Ectodermal cell (in vitro differentiated cells): Measurements from ENCODE around the gene KCNQ2.

Experiments
- H3K27ac ChIP-seq: 2 replicates; pipeline ENCODE4 v1.7.0; 2013; ENCODE audit warnings: mild to moderate bottlenecking, low read depth, low read length; ENCODE audit not compliant: insufficient read depth, poor library complexity, severe bottlenecking
- H3K27me3 ChIP-seq: 2 replicates; pipeline ENCODE4 v1.7.0; 2013; ENCODE audit warnings: mild to moderate bottlenecking, low read length; ENCODE audit not compliant: insufficient read depth, control insufficient read depth, poor library complexity, severe bottlenecking
- H3K36me3 ChIP-seq: one replicate; pipeline ENCODE4 v1.7.0; 2013; ENCODE audit warnings: low read length; ENCODE audit not compliant: control insufficient read depth, insufficient read depth
- H3K4me1 ChIP-seq: one replicate; pipeline ENCODE4 v1.7.0; 2013; ENCODE audit warnings: low read length; ENCODE audit not compliant: control insufficient read depth, insufficient read depth
- H3K4me3 ChIP-seq: 2 replicates; pipeline ENCODE4 v1.7.0; 2013; ENCODE audit warnings: low read depth, low read length, control low read depth; ENCODE audit not compliant: insufficient read depth
- H3K9me3 ChIP-seq: 2 replicates; pipeline ENCODE4 v1.7.0; 2013; ENCODE audit warnings: mild to moderate bottlenecking, low read length, moderate library complexity; ENCODE audit not compliant: control insufficient read depth
- WGBS, 2 experiments: methylation state at CpG; one replicate each; pipeline ENCODE4 v1.1.7; 2013; ENCODE audit warnings: missing lambda C conversion rate in 2 of 2; 5-methylcytosine and 5-hydroxymethylcytosine counted together

KCNQ2 gene

DNA sequence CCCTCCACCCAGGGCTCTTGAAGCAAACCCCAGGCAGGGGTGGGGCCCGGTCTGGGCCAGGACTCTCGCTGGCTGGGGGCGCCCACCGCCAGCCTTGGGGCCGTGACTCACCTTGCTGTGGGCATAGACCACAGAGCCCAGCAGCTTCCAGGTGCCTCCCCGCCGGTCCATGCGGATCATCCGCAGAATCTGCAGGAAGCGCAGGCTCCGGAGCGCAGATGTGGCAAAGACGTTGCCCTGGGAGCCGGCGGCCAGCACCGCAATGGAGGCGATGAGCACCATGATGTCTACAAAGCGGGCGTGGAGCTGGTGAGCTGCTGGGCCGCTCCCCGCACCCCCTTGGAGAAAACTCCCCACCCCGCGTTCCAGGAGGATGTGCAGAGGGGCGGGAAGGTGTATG lies 27.9 kb downstream of the KCNQ2 start:
- WGBS, 2 experiments, result 96% methylated on average over 24 of the region's 24 CpGs

DNA sequence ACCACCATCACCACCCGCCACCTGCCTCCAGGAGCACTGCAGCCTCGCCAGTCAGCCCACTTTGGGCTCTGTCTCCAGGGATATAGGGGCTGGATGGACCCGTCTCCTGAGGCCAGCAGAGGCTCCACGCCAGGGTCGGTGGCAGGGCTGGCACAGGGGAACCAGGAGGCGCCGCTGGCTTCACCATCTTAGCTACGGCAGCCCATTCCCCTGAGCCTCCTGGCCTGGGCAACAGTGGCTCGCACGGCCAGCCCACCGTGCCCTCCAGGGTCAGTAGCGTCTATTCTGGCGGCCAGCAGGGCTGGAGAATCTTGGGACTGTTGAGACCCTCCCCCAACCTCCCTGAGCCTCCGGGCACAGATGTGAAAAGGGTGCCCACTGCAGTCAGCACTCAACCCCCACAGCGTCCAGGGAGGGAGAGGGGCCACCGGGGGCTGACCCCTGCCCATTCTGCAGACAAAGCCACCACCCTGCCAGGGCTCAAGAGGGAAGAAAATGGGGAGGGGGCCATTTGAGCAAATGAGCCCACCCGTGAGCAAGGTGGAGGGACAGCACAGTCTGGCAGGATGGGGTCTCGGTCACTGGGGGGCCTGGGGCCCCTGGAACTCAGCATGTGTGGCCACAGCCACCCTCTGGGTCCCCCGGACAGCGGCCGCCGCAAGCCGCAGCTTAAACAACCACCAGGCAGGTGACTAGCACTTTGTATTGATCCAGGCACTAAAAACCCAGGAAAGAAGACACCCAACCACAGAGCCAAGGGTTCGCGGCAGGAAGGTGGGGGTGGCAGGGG lies 28.7 kb downstream of the KCNQ2 start:
- no peaks in the 10 kb centered on the region for H3K4me1 ChIP-seq
- no peak overlapping the region for H3K27ac ChIP-seq
- H3K27me3 ChIP-seq, result no peaks in the 10 kb centered on the region
- WGBS, 2 experiments, result 90 to 91% methylated on average over 25 of the region's 25 CpGs
- H3K36me3 ChIP-seq, result no peaks in the 10 kb centered on the region
- H3K9me3 ChIP-seq, result no peaks in the 10 kb centered on the region
- no peak overlapping the region for H3K4me3 ChIP-seq

More for the DNA sequence above, 27.9 kb downstream of the KCNQ2 start:
- Histone ChIP-seq H3K36me3 (no peaks in the 10 kb centered on the region), H3K27me3 (no peaks in the 10 kb centered on the region), H3K27ac (no peak overlapping the region), H3K4me3 (no peak overlapping the region), H3K9me3 (no peaks in the 10 kb centered on the region), H3K4me1 (no peaks in the 10 kb centered on the region)

DNA sequence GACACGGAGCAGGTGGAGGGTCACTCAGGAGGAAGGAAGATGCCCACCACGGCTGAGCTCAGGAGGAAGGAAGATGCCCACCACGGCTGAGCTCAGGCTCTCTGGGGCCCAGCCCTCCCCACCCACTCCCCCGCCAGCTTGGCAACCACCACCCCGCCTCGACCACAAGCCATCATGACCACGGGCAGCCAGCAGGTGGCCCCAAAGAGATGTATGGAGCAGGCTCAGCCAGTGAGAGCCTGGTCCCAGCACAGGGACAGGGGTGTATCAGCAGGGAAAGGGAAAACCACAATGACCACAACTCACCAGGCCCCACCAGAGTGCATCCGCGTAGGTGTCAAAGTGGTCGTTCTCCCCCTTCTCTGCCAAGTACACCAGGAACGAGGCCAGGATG lies 30.4 kb downstream of the KCNQ2 start:
- Histone ChIP-seq H3K27me3 (no peaks in the 10 kb centered on the region), H3K9me3 (no peaks in the 10 kb centered on the region), H3K27ac (no peak overlapping the region), H3K4me3 (no peak overlapping the region), H3K4me1 (no peaks in the 10 kb centered on the region), H3K36me3 (no peaks in the 10 kb centered on the region)
- 76 to 83% methylated on average over 10 to 11 of the region's 11 CpGs for WGBS, 2 experiments

DNA sequence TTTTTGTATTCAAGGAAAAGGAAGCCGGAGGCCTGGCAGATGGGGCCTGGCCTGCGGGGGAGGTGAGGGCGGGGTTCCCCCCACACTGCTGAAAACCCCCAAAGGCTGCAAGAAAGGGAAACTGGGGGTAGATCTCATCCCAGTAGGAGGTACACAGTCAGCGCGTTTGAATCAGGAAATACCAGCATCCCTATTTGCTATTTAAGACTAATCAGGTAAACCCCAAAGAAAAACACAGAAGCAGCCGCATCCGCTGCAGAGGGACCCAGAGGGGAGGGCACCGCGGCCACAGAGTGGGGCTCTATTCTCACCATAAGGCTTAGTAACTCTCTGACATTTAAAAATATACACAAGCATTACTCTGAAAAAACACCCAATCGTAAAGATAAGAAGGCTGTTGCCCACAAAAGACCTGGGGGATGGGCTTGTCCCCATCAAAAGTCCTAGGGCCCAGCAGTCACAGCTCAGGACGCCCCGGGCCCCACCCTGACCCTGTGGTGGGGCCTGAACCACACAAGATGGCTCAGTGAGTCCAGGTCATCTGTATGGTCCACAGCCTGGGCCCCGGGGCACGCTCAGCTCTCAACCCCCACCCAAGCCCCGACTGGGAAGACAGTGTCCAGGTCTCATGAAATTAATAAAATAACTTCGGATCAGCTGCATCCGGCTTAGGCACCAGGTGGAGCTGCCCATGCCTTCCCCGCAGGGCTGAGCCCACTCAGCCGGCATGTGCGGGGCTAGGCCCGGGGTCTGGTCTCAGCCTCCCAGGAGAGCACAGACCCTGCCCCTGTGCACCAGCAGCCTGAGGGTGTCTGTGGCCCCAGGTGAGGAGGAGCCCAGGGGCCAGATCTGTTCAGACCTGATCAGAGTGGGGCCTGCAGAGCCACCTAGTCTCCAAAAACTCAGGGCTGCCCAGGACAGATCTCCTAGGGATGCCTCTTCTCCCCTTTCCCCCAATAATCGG lies 31.0 kb downstream of the KCNQ2 start:
- no peaks in the 10 kb centered on the region for H3K27me3 ChIP-seq
- H3K4me3 ChIP-seq, result no peak overlapping the region
- H3K36me3 ChIP-seq, result no peaks in the 10 kb centered on the region
- no peaks in the 10 kb centered on the region for H3K9me3 ChIP-seq
- WGBS, 2 experiments, result 83 to 85% methylated on average over 22 of the region's 22 CpGs
- H3K27ac ChIP-seq, result no peak overlapping the region
- no peaks in the 10 kb centered on the region for H3K4me1 ChIP-seq

DNA sequence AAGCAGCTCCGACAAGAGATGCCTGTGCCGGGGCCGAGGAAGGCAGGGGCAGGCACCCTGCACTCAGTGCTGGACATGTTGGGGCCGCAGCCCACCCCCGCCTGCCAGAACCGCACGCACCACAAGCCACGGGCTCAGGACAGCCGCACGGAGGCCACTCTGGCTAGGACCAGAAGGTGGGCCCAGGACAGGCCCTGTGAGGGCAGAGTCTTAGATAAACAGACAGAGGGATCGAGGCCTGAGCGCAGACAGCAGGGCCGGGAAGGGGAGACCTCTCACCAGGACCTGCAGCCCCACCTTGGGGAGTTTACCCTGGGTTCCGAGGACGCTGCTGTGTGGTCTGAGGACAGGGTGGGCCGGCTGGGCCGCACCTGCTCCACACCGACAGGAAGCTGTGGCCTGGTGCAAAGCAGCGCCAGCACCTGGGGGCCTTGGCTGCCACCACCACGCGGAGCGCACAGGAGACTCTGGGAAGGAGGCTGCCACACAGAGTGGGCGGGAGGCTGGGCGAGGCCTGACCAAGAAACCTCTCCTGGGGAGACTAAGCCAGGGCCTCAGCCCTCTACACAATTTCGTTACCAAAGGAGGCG lies 32.0 kb downstream of the KCNQ2 start:
- Histone ChIP-seq H3K36me3 (no peaks in the 10 kb centered on the region), H3K4me1 (no peaks in the 10 kb centered on the region), H3K9me3 (no peaks in the 10 kb centered on the region), H3K4me3 (no peak overlapping the region), H3K27me3 (no peaks in the 10 kb centered on the region), H3K27ac (peak overlapping the region; percentile 26)
- 92 to 94% methylated on average over 26 of the region's 26 CpGs for WGBS, 2 experiments

DNA sequence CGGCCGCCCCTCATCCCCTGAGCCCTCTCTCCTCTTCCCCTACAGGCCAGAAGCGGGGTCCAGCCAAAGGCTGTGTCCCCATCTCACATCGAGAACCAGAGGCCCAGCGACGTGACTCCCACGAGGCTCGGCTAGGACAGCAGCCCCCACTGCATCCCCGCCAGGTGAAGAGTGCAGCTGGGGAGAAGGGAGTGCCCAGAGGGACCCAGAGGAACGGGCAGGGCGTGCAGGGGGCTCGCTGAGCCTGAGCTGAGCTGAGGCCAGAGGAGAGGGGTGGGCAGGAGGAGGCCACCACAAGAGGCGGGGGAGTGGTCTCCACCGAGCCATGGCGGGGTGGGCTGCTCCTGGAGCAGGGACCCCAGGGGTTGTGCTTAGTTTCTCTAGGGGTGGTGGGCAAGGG lies 32.6 kb downstream of the KCNQ2 start:
- H3K27me3 ChIP-seq, result no peaks in the 10 kb centered on the region
- no peak overlapping the region for H3K4me3 ChIP-seq
- WGBS, 2 experiments, result 92 to 94% methylated on average over 15 of the region's 15 CpGs
- no peaks in the 10 kb centered on the region for H3K36me3 ChIP-seq
- no peaks in the 10 kb centered on the region for H3K4me1 ChIP-seq
- no peak overlapping the region for H3K27ac ChIP-seq
- no peaks in the 10 kb centered on the region for H3K9me3 ChIP-seq

DNA sequence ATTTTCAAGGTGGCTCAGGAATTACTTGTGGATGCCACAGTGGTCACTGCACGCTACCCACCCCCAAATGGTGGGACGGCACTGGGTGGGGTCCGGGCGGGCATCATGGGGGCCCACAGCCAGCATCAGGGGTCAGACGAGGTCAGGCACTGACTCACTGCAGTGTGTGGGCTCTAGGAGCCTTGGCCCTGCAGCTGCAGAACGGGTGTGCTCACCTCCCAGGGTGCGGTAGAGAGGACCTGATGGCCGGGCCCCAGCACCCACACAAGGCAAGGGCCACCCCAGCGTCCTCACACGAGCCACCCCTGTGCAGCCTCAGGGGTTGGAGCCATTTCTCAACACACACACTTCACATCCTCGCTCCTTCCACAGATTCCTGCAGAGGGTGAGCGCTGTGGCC lies 34.3 kb downstream of the KCNQ2 start:
- Histone ChIP-seq H3K4me1 (no peaks in the 10 kb centered on the region), H3K36me3 (no peaks in the 10 kb centered on the region), H3K27ac (no peak overlapping the region), H3K9me3 (no peaks in the 10 kb centered on the region), H3K27me3 (no peaks in the 10 kb centered on the region), H3K4me3 (no peak overlapping the region)
- WGBS, 2 experiments, result 85 to 87% methylated on average over 12 of the region's 12 CpGs

DNA sequence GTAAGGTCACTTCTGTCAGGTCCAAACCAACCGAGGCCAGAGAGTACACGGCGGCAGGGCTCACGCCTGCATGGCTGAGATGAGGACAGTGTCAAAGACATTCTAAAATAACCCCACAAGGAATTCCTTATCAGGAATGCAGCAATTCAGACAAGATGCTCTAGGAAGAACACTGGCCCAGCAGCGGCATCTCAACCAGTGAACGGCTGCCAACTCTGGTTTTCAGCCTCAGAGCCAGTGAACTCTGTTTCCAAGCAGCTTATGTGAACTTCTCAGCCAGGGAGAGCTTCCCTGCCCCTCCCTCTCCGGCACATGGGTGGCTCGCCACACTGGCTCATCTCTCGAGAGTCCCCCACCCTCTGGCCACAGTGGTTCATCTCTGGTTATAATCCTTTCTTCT lies 36.9 kb downstream of the KCNQ2 start:
- no peaks in the 10 kb centered on the region for H3K9me3 ChIP-seq
- no peaks in the 10 kb centered on the region for H3K27me3 ChIP-seq
- no peak overlapping the region for H3K27ac ChIP-seq
- WGBS, 2 experiments, result 84 to 86% methylated on average over 9 of the region's 9 CpGs
- H3K4me3 ChIP-seq, result no peak overlapping the region
- no peaks in the 10 kb centered on the region for H3K4me1 ChIP-seq
- H3K36me3 ChIP-seq, result no peaks in the 10 kb centered on the region

DNA sequence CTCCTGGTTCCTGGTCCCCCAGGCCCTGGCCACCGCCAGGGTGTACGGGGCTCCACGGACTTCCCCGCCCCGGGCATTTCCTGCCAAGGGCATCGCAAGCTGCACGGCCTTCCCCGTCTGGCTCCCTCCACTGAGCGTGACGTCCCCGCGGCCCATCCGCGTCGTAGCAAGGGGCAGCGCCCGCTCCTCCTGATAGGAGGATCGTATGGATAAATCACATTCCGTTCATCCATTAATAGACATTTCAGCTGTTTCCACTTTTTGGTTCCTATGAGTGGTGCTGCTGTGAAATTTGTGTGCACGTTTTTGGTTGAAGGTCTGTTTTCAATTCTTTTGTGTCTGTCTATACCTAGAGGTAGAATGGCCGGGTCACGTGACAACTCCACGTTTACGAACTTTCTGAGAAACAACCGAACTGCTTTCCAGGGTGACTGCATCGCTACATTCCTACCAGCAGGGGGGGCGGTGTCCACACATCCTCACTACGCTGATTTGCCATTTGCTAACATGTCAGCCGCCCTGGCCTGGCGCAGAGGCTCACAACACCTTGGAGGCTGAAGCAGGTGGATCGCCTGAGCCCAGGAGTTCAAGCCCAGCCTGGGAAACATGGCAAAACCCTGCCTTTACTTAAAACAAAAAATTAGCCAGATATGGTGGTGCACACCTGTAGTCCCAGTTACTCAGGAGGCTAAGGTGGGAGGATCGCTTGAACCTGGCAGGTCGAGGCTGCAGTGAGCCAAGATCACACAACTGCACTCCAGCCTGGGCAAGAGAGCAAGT lies 37.7 kb downstream of the KCNQ2 start:
- Histone ChIP-seq H3K36me3 (no peaks in the 10 kb centered on the region), H3K4me1 (no peaks in the 10 kb centered on the region), H3K27me3 (no peaks in the 10 kb centered on the region), H3K9me3 (no peaks in the 10 kb centered on the region), H3K4me3 (no peak overlapping the region), H3K27ac (no peak overlapping the region)
- 63% methylated on average over 33 of the region's 33 CpGs for WGBS, 2 experiments
